Germinal center (tissue), 1 donor: ENCODE results near the gene ACOT7.
A peak's percentile ranks its signal among the peaks of the same experiment; 100 is the strongest.

Experiments used
- DNase-seq: peaks from one replicate; pipeline ENCODE4 v3.0.0; 2012; ENCODE audit warnings: mixed read lengths, low spot score

Gene ACOT7

DNA sequence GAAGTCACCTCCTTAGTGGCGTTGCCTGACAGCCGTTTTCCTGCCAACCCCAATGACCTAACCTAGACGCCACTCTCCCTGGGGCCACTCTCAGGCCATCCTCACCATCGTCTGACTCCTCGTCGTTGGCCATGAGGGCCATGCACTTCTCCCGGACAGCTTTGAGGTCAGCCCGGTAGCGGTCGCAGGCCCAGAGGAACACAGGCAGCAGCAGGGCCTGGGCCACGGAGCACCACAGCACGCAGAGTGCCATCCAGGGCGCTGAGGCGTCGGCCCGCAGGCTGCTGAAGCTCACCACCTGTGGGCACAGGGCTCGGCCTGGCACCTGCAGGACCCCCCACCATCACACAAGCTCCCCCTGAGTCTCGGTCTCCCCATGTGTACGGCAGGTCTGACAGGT, 142.3 kb downstream of the ACOT7 start:
- no peak for DNase-seq

- DNase-seq: no peak
These were observed 143.6 kb downstream of the ACOT7 start for GRCh38 chr1:6249739-6250689.

GRCh38 chr1:6248932-6249738, 144.4 kb downstream of the ACOT7 start:
- no peak for DNase-seq

GRCh38 chr1:6248161-6248776, 145.3 kb downstream of the ACOT7 start:
- DNase-seq: no peak

DNA sequence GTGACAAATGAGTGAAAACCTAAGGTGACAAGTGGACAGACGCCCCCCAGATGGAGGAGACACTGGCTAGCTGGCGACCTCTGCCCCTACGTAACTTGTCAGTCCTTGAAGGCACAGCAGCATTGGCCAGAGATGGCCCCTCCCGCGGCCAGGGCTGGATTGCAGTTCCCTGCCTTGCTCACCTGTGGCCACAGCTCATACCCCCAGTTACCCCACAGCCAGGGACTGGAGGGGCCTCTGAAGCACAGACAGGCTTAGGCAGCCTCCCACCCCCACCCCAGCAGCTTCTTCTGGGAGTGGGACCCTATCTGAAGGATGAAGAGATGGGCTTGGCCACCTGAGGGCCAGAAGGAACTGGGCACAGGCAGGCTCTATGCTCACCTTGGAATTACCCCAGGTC, 145.9 kb downstream of the ACOT7 start:
- DNase-seq: no peak

GRCh38 chr1:6246497-6247467, 146.8 kb downstream of the ACOT7 start:
- DNase-seq: peak; percentile 89

DNA sequence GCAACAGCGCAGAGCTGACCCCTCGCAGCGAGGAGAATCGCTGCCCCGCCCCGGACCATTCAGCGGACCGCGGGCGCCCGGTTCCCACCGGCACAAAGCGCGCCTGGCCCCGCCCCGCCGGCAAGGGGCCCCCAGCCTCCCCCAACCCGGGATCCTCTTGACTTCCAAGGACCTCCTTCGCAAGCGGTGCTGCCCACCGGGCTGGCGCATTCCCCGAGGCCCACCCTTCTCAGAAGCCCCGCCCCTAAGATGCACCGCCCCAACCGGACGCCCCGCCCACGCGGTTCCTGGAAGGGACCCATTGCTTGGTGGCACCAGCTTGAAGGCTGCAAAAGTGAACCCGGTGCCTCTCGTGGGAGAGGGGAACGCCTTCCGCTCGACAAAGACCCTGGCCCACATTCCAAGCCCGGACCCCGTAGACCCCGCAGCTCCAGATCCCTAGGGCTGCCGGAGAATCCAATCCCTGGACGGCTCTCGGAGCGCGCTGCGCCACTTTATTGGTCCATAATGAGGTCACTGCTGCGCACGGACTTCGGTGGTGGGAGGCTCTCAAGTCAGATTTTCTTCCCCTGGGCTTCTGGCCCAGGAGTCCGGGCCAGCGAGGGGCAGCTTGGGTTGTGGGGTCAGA, 147.6 kb downstream of the ACOT7 start:
- DNase-seq: peak; percentile 69

DNA sequence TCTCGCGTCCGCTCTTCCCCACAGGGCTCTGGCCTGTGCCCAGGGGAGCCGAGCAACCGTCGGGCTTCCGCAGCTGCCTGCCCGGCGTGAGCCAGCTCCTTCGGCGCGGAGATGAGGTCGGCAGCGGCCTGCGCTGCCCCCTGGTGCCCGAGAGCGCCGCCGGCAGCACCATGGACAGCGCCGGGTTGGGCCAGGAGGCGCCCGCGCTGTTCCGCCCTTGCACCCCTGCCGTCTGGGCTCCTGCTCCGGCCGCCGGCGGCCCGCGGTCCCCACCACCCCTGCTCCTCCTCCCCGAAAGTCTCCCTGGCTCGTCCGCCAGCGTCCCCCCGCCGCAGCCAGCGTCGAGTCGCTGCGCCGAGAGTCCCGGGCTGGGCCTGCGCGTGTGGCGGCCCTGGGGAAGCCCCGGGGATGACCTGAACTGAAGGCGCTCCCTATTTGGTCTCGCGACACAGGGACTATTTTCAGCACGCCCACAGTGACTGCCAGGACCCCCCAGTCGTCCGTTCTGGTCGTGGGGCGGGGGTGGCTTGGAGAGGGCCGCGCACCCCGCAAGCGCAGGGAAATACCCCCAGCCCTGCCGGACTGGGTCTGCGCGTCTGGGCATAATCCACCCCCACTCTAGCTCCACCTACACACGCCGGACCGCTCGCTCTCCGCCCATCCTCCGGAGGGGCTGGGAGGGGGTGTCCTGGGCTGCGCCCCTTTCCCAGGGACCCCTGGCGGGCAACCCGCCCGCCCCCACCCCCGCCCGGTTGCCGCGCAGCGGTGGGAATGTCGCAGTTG, 148.3 kb downstream of the ACOT7 start:
- peak; percentile 86 for DNase-seq

DNA sequence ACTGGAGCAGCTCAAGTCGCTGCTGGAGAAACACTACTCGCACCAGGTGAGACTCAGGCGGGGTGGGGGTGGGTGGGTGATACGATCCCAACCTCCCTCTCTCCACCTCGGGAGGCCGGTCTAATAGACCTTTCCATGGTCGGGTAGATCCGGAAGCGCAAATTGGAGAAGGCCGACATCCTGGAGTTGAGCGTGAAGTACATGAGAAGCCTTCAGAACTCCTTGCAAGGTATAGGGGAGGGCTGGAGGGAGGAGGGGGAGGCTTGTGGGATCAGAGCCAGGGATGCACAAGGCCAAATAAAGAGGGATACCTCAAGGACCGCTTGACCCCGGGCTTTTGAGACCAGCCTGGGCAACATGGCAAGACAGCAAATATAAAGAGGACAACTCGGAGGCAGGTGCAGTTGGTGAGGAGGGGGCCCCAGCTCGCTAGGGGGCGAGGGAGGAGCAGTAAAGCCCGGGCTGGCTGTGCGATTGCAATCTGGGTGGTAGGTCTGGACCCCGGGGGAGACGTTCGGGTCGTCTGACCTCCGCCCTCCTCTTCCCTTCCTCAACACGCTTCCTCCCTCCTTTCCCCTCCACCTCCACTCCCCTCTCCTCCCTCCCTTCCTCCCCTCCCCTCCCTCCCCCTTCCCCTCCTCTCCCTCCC, 149.0 kb downstream of the ACOT7 start:
- DNase-seq: no peak

- no peak for DNase-seq
These were observed 149.6 kb downstream of the ACOT7 start, which contains the start of gene HES3 for GRCh38 chr1:6243993-6244392. Gene HES3, plus strand, starts transcription at chr1:6244179. Its CDS starts 187 bp downstream, at chr1:6244366.

- no peak for DNase-seq
These were observed 150.3 kb downstream of the ACOT7 start for GRCh38 chr1:6243053-6243834.

DNA sequence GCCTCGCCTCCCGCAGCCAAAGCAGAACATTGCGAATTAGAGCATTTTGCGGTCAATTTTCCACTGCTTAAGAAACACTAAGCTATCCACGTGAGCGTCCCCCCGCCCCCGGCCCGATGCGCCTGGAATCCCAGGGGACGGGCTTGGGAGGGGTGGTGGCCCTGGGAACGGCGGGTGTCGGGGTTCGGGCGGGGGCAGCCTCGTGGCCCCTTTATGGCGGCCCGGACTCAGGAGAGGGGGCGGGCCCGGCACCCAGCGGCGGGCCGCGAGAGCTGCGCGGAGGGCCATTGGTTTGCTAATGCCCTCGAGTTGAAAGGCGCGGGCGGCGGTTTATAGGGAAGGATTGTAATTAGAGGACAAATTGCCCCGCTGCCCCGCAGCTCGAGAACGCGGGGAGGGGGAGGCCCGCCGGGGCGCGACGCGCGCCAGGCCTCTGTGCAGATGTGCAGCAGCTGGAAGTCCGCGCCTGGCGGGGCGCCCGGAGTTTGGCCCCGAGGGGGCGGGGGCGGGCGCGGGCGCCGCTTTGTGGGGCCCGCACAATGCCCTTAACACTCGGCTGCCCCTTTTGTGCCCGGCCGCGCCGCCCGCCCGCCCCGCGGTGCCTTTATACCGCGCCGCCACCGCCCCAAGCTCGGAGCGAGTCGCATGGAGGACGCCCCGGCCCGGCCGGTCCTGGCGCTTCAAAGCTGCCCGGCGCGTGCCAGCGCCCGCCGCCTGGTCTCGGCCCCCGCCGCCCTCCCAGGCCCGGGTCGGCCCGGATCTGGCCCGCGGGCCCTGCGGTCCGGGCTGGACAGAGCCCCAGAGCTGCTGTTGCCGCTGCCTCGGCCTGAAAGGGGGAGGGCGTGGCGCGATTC, 151.5 kb downstream of the ACOT7 start:
- DNase-seq: no peak

DNA sequence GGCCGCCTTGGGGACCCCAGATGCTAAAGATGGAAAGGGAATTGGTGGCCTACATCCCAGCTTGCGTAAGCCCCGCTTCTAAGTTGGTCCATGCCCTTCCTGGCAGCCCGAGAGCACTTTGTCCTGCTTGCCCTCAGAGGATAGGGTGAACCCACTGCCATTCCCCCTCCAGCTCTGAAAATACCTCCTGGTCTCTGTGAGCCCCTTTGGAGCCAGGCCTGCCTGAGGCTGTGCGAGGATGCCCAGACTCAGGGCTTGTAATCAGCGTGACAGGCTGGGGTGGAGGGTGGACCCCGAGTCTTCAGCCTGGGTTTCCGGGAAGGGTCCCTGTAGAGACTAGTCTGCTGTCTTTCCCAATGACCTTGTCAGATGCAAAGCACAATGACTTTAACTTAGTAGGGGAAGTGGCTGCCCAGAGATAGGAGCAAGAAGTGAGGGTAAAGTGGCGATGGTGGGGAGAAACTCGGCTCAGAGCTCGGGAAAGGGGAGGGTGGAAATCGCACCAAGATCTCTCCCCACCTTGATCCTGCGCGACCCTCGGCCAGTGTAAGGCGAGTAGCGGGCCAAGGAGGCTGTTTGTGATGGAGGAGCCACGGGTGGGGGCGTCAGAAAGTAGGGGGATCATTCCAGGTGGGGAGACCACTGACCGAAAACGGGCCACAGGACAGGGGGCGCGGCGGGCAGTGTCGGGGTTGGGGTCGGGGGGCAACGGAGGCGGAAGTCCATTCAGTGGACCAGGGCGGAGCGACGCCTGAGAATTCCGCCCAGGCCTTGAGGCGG, 152.3 kb downstream of the ACOT7 start:
- DNase-seq: no peak

DNA sequence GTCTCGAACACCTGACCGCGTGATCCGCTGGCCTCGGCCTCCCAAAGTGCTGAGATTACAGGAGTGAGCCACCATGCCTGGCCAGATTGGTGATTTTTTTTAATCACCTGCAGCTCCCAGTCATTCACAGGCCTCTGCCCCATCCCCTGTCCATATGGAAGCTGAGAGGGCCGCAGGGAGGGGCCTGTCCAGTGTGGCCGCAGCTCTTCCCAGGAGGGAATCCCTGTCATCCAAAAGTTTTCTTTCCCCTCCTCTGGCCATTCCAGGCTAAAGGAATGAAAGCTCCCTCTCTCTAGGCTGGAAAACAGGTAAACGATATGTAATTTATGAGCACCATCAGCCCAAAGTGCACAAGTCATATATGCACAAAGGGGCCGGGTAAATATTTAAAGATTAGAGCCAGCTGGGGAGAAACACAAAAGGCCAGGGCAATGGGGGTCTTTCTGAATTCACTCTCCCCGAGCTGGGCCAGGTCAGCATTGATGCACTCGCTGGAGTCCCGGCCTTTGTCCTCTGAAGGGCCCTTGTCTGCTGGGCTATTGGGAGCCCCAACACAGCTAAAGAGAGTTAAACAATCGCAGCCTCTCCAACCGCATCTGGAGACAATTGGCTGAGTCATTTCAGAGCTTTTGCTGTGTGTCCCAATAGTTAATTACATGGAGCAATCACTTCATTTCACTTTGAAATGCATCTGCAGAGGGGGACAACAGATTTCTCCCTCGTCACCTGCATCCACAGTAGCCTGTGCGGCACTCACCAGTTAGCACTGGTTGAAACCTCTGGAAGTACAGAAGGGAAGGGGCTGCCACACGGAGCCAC, 153.4 kb downstream of the ACOT7 start:
- no peak for DNase-seq

DNA sequence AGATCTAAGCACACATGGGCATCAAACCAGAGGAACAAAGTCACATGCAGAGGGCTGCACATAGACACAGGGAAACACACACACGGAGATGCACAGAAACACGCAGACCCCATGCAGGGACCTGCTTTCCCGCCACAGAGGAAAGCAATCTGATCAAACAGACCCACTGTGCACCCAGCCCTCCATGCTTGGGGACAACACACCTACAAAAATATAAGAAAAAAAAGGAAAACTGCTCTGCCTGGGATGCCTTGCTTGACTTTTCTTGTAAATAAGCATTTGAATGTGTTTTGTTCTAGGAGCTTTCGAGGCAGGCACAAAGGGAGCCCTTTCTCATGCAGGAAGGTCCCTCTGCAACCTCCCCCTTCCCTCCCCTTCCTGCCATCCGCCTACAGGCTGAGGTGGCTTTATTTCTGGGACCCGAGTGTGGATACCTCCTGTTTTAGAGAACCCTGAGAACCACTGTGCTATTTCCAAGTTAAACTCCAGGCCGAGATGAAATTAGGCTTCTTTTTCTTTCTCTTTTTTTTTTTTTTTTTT, 154.3 kb downstream of the ACOT7 start:
- DNase-seq: no peak

- DNase-seq: no peak
These were observed 156.5 kb downstream of the ACOT7 start for GRCh38 chr1:6237093-6237492.
